Hepatocyte (in vitro differentiated cells): ENCODE results near the gene MYL6. TPM values are rescaled to one million over a fixed set of nuclear protein-coding genes. Genes with fewer than 3 reads are reported as not detected.

ENCODE experiments used
- DNase-seq: peaks from one replicate; pipeline ENCODE4 v3.0.0-alpha.2; 2016; ENCODE audit warnings: low spot score
- H2AFZ ChIP-seq: fragments of 200-600 bp; sonication (generic); 2 replicates; pipeline ENCODE4 v1.6.0; 2016; ENCODE audit warnings: antibody characterized with exemption, mild to moderate bottlenecking
- H3K27ac ChIP-seq: fragments of 200-600 bp; sonication (generic); 2 replicates; pipeline ENCODE4 v1.5.1; 2016; ENCODE audit warnings: mild to moderate bottlenecking
- H3K27me3 ChIP-seq: fragments of 200-600 bp; sonication (generic); 2 replicates; pipeline ENCODE4 v1.6.1; 2016
- H3K36me3 ChIP-seq: fragments of 200-600 bp; sonication (generic); replicated peaks from 2 replicates; pipeline ENCODE4 v1.5.1; 2016; ENCODE audit warnings: low read depth; ENCODE audit not compliant: insufficient read depth
- H3K4me1 ChIP-seq: fragments of 200-600 bp; sonication (generic); 2 replicates; pipeline ENCODE4 v1.5.1; 2016; ENCODE audit warnings: mild to moderate bottlenecking, moderate library complexity; ENCODE audit not compliant: insufficient read depth
- H3K4me2 ChIP-seq: fragments of 200-600 bp; sonication (generic); 2 replicates; pipeline ENCODE4 v1.6.0; 2016
- H3K4me3 ChIP-seq: fragments of 200-600 bp; sonication (generic); 2 replicates; pipeline ENCODE4 v1.5.1; 2016; ENCODE audit warnings: mild to moderate bottlenecking
- H3K79me2 ChIP-seq: fragments of 200-600 bp; sonication (generic); 2 replicates; pipeline ENCODE4 v1.6.0; 2017; ENCODE audit warnings: mild to moderate bottlenecking
- H3K9me2 ChIP-seq: fragments of 200-600 bp; sonication (generic); replicated peaks from 2 replicates; pipeline ENCODE4 v1.6.0; 2017; ENCODE audit warnings: mild to moderate bottlenecking; ENCODE audit not compliant: insufficient read depth
- H3K9me3 ChIP-seq: fragments of 200-600 bp; sonication (generic); 2 replicates; pipeline ENCODE4 v1.5.1; 2016; ENCODE audit warnings: low read depth, mild to moderate bottlenecking
- H4K20me1 ChIP-seq: fragments of 200-600 bp; sonication (generic); 2 replicates; pipeline ENCODE4 v1.6.0; 2016; ENCODE audit warnings: mild to moderate bottlenecking; ENCODE audit not compliant: insufficient read depth, poor library complexity, severe bottlenecking
- CTCF ChIP-seq: fragments of 200-600 bp; sonication (generic); IDR thresholded peaks from 2 replicates; pipeline ENCODE4 v1.5.1; 2016; ENCODE audit warnings: antibody characterized with exemption, mild to moderate bottlenecking; ENCODE audit not compliant: poor library complexity
- EZH2 ChIP-seq: fragments of 200-600 bp; sonication (generic); IDR thresholded peaks from 2 replicates; pipeline ENCODE4 v1.6.1; 2016; ENCODE audit warnings: antibody characterized with exemption, mild to moderate bottlenecking, borderline replicate concordance
- EZH2phosphoT487 ChIP-seq: fragments of 200-600 bp; sonication (generic); IDR thresholded peaks from one replicate; pipeline ENCODE4 v1.6.1; 2018; ENCODE audit warnings: antibody characterized with exemption, mild to moderate bottlenecking, low read depth, moderate library complexity; ENCODE audit not compliant: unreplicated experiment, severe bottlenecking
- WGBS: methylation state at CpG from one replicate; pipeline ENCODE4 v1.1.6; 2016; ENCODE audit warnings: low lambda C conversion rate; ENCODE audit errors: missing lambda C conversion rate; 5-methylcytosine and 5-hydroxymethylcytosine counted together
- polyA plus RNA-seq: library from polyadenylated mRNA; unstranded; fragments of >200 nt; fragmentation: Nextera tagmentation; extraction: Ambion mirVana; gene quantifications from 2 replicates; pipeline ENCODE4 v1.2.1, GENCODE V29; 2016
- total RNA-seq: library from RNA; depleted of rRNA; stranded (reverse); fragments of >200 nt; gene quantifications from 2 replicates; pipeline ENCODE4 v1.2.3, GENCODE V29; 2014

MYL6 gene
- total and polyA plus RNA-seq, 2 experiments from 2014 or later: 1,441 to 2,273 TPM

- no peaks in the 10 kb centered on the region for H3K4me1 ChIP-seq
- no peak for DNase-seq
- H3K9me2 ChIP-seq: no peaks in the 10 kb centered on the region
- H4K20me1 ChIP-seq: no peaks in the 10 kb centered on the region
- no peaks in the 10 kb centered on the region for H3K9me3 ChIP-seq
- no peak overlapping the region for H3K27ac ChIP-seq
- no peak for TF ChIP-seq EZH2
- no peak for TF ChIP-seq CTCF
- no peak for TF ChIP-seq EZH2phosphoT487
- no peak overlapping the region for H3K4me2 ChIP-seq
- H3K4me3 ChIP-seq: no peak overlapping the region
- H3K79me2 ChIP-seq: no peaks in the 10 kb centered on the region
- no peaks in the 10 kb centered on the region for H3K27me3 ChIP-seq
- no peaks in the 10 kb centered on the region for H3K36me3 ChIP-seq
- 50% methylated on average over 1 of the region's 1 CpG for WGBS
- H2AFZ ChIP-seq: no peak overlapping the region
Observed at GRCh38 chr12:56202366-56202765, 44.2 kb downstream of the MYL6 start.

- Histone ChIP-seq H3K4me3 (no peak overlapping the region), H4K20me1 (no peaks in the 10 kb centered on the region), H2AFZ (no peak overlapping the region), H3K9me3 (no peaks in the 10 kb centered on the region), H3K4me2 (no peak overlapping the region), H3K27me3 (no peaks in the 10 kb centered on the region), H3K79me2 (no peaks in the 10 kb centered on the region), H3K36me3 (no peaks in the 10 kb centered on the region), H3K27ac (no peak overlapping the region), H3K9me2 (no peaks in the 10 kb centered on the region), H3K4me1 (no peaks in the 10 kb centered on the region)
- 80% methylated on average over 2 of the region's 2 CpGs for WGBS
- TF ChIP-seq CTCF (no peak), EZH2phosphoT487 (no peak), EZH2 (no peak)
- no peak for DNase-seq
Observed at GRCh38 chr12:56202838-56203237, 44.7 kb downstream of the MYL6 start.

- Histone ChIP-seq H3K27me3 (no peaks in the 10 kb centered on the region), H2AFZ (no peak overlapping the region), H3K36me3 (no peaks in the 10 kb centered on the region), H3K9me3 (no peaks in the 10 kb centered on the region), H3K4me3 (no peak overlapping the region), H4K20me1 (no peaks in the 10 kb centered on the region), H3K9me2 (no peaks in the 10 kb centered on the region), H3K4me2 (no peak overlapping the region), H3K27ac (no peak overlapping the region), H3K4me1 (no peaks in the 10 kb centered on the region), H3K79me2 (no peaks in the 10 kb centered on the region)
- DNase-seq: no peak
- TF ChIP-seq CTCF (no peak), EZH2 (no peak)
Observed at GRCh38 chr12:56204275-56204674, 46.1 kb downstream of the MYL6 start.

- Histone ChIP-seq H3K9me3 (no peaks in the 10 kb centered on the region), H3K79me2 (no peaks in the 10 kb centered on the region), H2AFZ (no peak overlapping the region), H3K27ac (no peak overlapping the region), H4K20me1 (no peaks in the 10 kb centered on the region), H3K27me3 (no peaks in the 10 kb centered on the region), H3K4me1 (no peaks in the 10 kb centered on the region), H3K4me3 (no peak overlapping the region), H3K4me2 (no peak overlapping the region), H3K36me3 (peaks cover 4% of the 10 kb centered on the region), H3K9me2 (no peaks in the 10 kb centered on the region)
- TF ChIP-seq EZH2phosphoT487 (no peak), CTCF (peak; percentile 13)
- no peak for DNase-seq
Observed at GRCh38 chr12:56205445-56205844, 47.3 kb downstream of the MYL6 start.
